Lower lobe of right lung (tissue), 2 donors: ENCODE measurements around the gene FMNL2. TPM values are rescaled to one million over a fixed set of nuclear protein-coding genes. Genes with fewer than 3 reads are reported as not detected.

Source experiments
- ATAC-seq, 2 donors: fragments of 200-7000 bp; cut with Tn5 transposase; one replicate each; pipeline ENCODE4 v1.9.1; 2020 to 2022; ENCODE audit warnings: mild to moderate bottlenecking in 2 of 2, moderate library complexity in 2 of 2
- DNase-seq: peaks from one replicate; pipeline ENCODE4 v3.0.0-alpha.2; 2020
- H3K27ac ChIP-seq: fragments of 200-600 bp; one replicate; pipeline ENCODE4 v1.8.0; 2022
- H3K27me3 ChIP-seq: fragments of 200-600 bp; one replicate; pipeline ENCODE4 v1.8.0; 2022; ENCODE audit warnings: low read depth
- H3K36me3 ChIP-seq: fragments of 200-600 bp; one replicate; pipeline ENCODE4 v1.8.0; 2022; ENCODE audit warnings: mild to moderate bottlenecking
- H3K4me1 ChIP-seq: fragments of 200-600 bp; one replicate; pipeline ENCODE4 v1.8.0; 2022
- H3K4me3 ChIP-seq: fragments of 200-600 bp; one replicate; pipeline ENCODE4 v1.8.0; 2022; ENCODE audit warnings: mild to moderate bottlenecking
- H3K9me3 ChIP-seq: fragments of 200-600 bp; one replicate; pipeline ENCODE4 v1.8.0; 2022
- intact Hi-C: fragments of 100-400 bp; cut with DNase I; formaldehyde crosslinking; loops from one replicate; pipeline ENCODE4 v1.11.0; 2022
- total RNA-seq: library from RNA; stranded (reverse); fragmentation: NEBNext Ultra II Directional; extraction: Animal tissue kit (Norgen Biotek cat#: 25700); gene quantifications from one replicate; pipeline ENCODE4 v1.2.1, GENCODE V29; 2021
- TF ChIP-seq, protein P1 (sequence below): fragments of 200-600 bp; IDR thresholded peaks from one replicate; pipeline ENCODE4 v1.8.0; 2022; ENCODE audit warnings: antibody characterized with exemption, mild to moderate bottlenecking
- donor health status: DM: no; HTN: yes; CAD: no; lungs with severe emphysema.

The FMNL2 gene
- total RNA-seq, 1 donor from 2014 or later, result 77.9 TPM

DNA sequence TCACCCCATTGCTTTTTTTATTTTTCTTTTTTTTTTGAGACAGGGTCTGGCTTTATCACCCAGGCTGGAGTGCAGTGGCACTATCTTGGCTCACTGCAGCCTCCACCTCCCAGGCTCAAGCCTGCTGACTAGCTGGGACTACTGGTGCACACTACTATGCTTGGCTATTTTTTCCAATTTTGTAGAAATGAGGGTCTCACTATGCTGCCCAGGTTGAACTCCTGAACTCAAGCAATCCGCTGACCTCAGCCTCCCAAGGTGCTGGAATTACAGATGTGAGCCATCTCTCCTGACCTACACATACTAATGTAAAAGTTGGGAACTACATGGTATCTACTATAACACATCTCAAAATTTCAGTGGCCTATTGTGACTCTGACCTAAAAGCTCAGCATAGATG lies 101.2 kb downstream of the FMNL2 start:
- no peak overlapping the region for H3K4me3 ChIP-seq
- no peaks in the 10 kb centered on the region for H3K9me3 ChIP-seq
- DNase-seq (no peak), ATAC-seq (no peak)
- intact Hi-C loops, result no loop called here
- no peaks in the 10 kb centered on the region for H3K27me3 ChIP-seq
- H3K27ac ChIP-seq, result no peak overlapping the region
- TF ChIP-seq, protein P1, sequence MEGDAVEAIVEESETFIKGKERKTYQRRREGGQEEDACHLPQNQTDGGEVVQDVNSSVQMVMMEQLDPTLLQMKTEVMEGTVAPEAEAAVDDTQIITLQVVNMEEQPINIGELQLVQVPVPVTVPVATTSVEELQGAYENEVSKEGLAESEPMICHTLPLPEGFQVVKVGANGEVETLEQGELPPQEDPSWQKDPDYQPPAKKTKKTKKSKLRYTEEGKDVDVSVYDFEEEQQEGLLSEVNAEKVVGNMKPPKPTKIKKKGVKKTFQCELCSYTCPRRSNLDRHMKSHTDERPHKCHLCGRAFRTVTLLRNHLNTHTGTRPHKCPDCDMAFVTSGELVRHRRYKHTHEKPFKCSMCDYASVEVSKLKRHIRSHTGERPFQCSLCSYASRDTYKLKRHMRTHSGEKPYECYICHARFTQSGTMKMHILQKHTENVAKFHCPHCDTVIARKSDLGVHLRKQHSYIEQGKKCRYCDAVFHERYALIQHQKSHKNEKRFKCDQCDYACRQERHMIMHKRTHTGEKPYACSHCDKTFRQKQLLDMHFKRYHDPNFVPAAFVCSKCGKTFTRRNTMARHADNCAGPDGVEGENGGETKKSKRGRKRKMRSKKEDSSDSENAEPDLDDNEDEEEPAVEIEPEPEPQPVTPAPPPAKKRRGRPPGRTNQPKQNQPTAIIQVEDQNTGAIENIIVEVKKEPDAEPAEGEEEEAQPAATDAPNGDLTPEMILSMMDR, result no peak
- H3K4me1 ChIP-seq, result peaks cover 22% of the 10 kb centered on the region
- H3K36me3 ChIP-seq, result no peaks in the 10 kb centered on the region

DNA sequence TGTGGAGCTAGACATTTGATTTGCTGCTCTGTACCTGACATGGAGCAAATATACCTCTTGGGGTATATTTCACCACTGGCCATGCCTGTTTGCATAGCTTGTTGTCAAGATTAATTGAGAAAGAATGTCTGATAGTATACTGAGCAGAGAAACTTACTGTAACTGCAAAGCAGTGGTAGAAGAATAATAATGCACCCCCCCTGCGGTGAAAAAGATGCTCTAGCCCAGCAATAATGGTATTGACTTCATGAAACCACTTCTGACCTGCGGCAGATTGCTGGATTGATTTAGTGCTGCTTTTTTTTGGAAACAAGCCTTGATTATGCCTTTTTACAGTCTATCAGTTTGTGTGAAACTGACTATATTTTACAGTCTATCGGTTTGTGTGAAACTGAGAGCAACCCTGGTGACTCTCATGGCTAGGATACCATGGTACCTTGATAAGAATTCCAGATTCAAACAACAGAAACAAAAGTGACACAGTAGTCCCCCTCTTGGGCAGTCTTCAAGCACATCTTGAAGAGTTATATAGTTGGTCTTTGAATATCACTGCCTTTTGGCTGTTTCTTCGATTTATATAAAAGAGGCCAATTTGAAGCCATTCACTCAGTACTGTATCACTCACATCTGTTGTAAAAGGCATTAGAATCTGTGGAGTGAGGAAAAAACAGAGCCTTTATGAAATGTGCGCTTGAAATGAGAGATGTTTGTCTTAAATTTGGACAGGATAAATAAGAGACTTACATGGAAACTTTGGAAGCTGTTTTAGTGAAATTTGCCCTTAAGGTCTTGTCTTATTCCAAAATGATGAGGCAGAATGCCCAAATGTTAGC lies 102.5 kb downstream of the FMNL2 start:
- DNase-seq (no peak), ATAC-seq (no peak)
- no peaks in the 10 kb centered on the region for H3K36me3 ChIP-seq
- TF ChIP-seq, protein P1, result no peak
- H3K4me3 ChIP-seq, result no peak overlapping the region
- H3K9me3 ChIP-seq, result no peaks in the 10 kb centered on the region
- H3K27me3 ChIP-seq, result no peaks in the 10 kb centered on the region
- peaks cover 8% of the 10 kb centered on the region for H3K4me1 ChIP-seq
- no peak overlapping the region for H3K27ac ChIP-seq
- intact Hi-C loops, result no loop called here

DNA sequence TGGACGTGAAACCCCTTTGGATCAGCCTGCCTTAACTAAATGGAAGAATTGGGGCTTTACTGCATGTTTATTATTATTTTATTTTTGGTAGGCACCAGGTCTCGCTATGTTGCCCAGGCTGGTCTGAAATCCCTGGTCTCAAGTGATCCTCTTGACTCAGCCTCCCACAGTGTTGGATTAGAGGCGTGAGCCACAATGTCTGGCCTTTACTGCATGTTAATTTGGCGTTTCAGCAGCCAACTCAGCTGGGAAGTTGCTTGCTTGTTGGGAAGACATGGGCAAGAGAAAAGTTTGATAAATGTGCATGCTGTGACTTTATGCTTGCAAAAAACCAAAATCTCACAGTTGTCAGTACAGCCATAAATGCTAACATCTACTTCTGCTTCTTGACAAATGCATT lies 105.1 kb downstream of the FMNL2 start:
- TF ChIP-seq, protein P1, result no peak
- Histone ChIP-seq H3K9me3 (no peaks in the 10 kb centered on the region), H3K36me3 (no peaks in the 10 kb centered on the region), H3K4me3 (no peak overlapping the region), H3K27ac (no peak overlapping the region), H3K27me3 (no peaks in the 10 kb centered on the region), H3K4me1 (peaks cover 16% of the 10 kb centered on the region)
- DNase-seq, result no peak
- intact Hi-C loops, result no loop called here
- no peak for ATAC-seq

DNA sequence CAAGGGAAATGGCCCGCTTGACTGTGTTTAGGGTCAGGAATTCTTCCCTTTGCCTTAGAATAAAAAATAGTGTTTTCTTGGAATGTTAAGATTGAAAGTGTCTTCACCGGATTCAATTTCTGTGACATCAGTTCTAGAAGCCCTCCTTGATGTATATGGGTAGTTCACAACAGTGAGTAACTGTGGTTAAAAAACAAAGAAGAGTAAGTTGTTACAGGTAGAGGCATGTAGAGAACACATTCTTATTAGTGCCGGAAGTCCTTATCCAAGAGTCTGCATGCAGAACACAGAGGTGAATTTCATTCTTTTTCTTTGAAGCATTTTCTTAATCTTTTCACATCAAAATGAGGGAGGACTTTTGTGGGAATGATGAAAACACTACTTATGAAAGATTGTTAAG lies 105.5 kb downstream of the FMNL2 start:
- no peak overlapping the region for H3K4me3 ChIP-seq
- no peak for DNase-seq
- intact Hi-C loops, result no loop called here
- H3K9me3 ChIP-seq, result no peaks in the 10 kb centered on the region
- no peaks in the 10 kb centered on the region for H3K36me3 ChIP-seq
- no peak overlapping the region for H3K27ac ChIP-seq
- no peak for ATAC-seq
- peaks cover 16% of the 10 kb centered on the region for H3K4me1 ChIP-seq
- TF ChIP-seq, protein P1, result no peak
- H3K27me3 ChIP-seq, result no peaks in the 10 kb centered on the region

DNA sequence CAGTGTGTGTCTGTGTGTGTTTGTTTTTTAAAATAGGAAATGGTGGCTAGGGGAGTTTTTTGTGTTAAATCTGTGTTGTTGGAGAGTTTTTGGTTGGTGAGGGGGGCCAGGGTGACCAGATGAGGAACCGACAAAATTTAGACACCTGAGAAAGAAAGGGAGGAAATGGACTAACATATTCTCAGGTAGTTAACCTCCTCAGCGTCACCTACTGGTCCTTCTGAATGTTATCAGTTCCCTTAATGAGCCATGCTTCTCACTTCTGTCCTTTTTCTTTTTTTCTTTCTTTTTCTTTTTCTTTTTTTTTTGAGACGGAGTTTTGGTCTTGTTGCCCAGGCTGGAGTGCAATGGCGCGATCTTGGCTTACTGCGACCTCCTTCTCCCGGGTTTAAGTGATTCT lies 107.0 kb downstream of the FMNL2 start:
- Histone ChIP-seq H3K9me3 (no peaks in the 10 kb centered on the region), H3K27ac (no peak overlapping the region), H3K4me1 (peaks cover 28% of the 10 kb centered on the region), H3K27me3 (no peaks in the 10 kb centered on the region), H3K4me3 (no peak overlapping the region), H3K36me3 (no peaks in the 10 kb centered on the region)
- DNase-seq (no peak), ATAC-seq (no peak)
- TF ChIP-seq, protein P1, result no peak
- intact Hi-C loops, result no loop called here
